OCI-LY1 (cell line): Measurements from ENCODE around the gene MAPK1.
"Not testable (repeated sequence)": the region's sequence is repeated elsewhere in the genome, so short reads cannot be mapped to it uniquely, and the experiment has no call there.

ENCODE experiments used
- H2AFZ ChIP-seq: fragments of 200-600 bp; sonication (generic), shearing (Covaris generic); 2 replicates; pipeline ENCODE4 v1.6.0; 2014; ENCODE audit warnings: antibody characterized with exemption, mild to moderate bottlenecking, low read length
- H3F3A ChIP-seq: fragments of 200-600 bp; sonication (generic), shearing (Covaris generic); 2 replicates; pipeline ENCODE4 v1.6.0; 2014; ENCODE audit warnings: mild to moderate bottlenecking, antibody characterized with exemption, low read length, moderate library complexity; ENCODE audit not compliant: insufficient read depth
- H3K27ac ChIP-seq: fragments of 200-600 bp; sonication (generic); 2 replicates; pipeline ENCODE4 v1.5.1; 2014; ENCODE audit warnings: low read length, mixed run types, mild to moderate bottlenecking, low read depth; ENCODE audit not compliant: poor library complexity, severe bottlenecking
- H3K27me3 ChIP-seq: fragments of 200-600 bp; sonication (generic); 2 replicates; pipeline ENCODE4 v1.6.0; 2014; ENCODE audit warnings: antibody characterized with exemption, mild to moderate bottlenecking, low read length, moderate library complexity; ENCODE audit not compliant: insufficient read depth
- H3K36me3 ChIP-seq: fragments of 200-600 bp; sonication (generic); 2 replicates; pipeline ENCODE4 v1.6.1; 2014; ENCODE audit warnings: mild to moderate bottlenecking, antibody characterized with exemption, low read length, moderate library complexity, mixed read lengths; ENCODE audit not compliant: insufficient read depth
- H3K4me1 ChIP-seq: fragments of 200-600 bp; sonication (generic); 2 replicates; pipeline ENCODE4 v1.5.1; 2014; ENCODE audit warnings: mild to moderate bottlenecking, low read length, moderate library complexity; ENCODE audit not compliant: insufficient read depth, severe bottlenecking
- H3K4me2 ChIP-seq: fragments of 200-600 bp; sonication (generic), shearing (Covaris generic); 2 replicates; pipeline ENCODE4 v1.6.1; 2014; ENCODE audit warnings: low read length
- H3K4me3 ChIP-seq: fragments of 200-600 bp; sonication (generic); 2 replicates; pipeline ENCODE4 v1.5.1; 2014; ENCODE audit warnings: low read length, low read depth, mild to moderate bottlenecking, mixed read lengths; ENCODE audit not compliant: poor library complexity, severe bottlenecking
- H3K79me2 ChIP-seq: fragments of 200-600 bp; shearing (Covaris generic); 2 replicates; pipeline ENCODE4 v1.6.1; 2016; ENCODE audit warnings: mixed run types, low read length, mixed read lengths; ENCODE audit not compliant: insufficient read depth
- H3K9ac ChIP-seq: fragments of 200-600 bp; sonication (generic), shearing (Covaris generic); 2 replicates; pipeline ENCODE4 v1.6.1; 2014; ENCODE audit warnings: mild to moderate bottlenecking, low read length, mixed read lengths
- H3K9me2 ChIP-seq: fragments of 200-600 bp; sonication (generic), shearing (Covaris generic); 2 replicates; pipeline ENCODE4 v1.6.1; 2014; ENCODE audit warnings: low read depth, mild to moderate bottlenecking, low read length, mixed read lengths
- H3K9me3 ChIP-seq: fragments of 200-600 bp; shearing (Covaris generic); 2 replicates; pipeline ENCODE4 v1.6.1; 2014; ENCODE audit warnings: low read length, mixed read lengths
- H4K20me1 ChIP-seq: fragments of 200-600 bp; sonication (generic), shearing (Covaris generic); 2 replicates; pipeline ENCODE4 v1.6.0; 2016; ENCODE audit warnings: mild to moderate bottlenecking, low read length; ENCODE audit not compliant: insufficient read depth
- EZH2 ChIP-seq: fragments of 200-600 bp; sonication (generic), shearing (Covaris generic); IDR thresholded peaks from 2 replicates; pipeline ENCODE4 v1.8.0; 2017; ENCODE audit warnings: borderline replicate concordance, mixed run types, mild to moderate bottlenecking, antibody characterized with exemption, low read length, moderate library complexity, mixed read lengths
- TF ChIP-seq, protein P1 (sequence below): fragments of 200-600 bp; sonication (generic), shearing (Covaris generic); IDR thresholded peaks from 2 replicates; pipeline ENCODE4 v1.5.1; 2017; ENCODE audit warnings: mild to moderate bottlenecking, antibody characterized with exemption, low read length, moderate library complexity, mixed read lengths

The MAPK1 gene

DNA sequence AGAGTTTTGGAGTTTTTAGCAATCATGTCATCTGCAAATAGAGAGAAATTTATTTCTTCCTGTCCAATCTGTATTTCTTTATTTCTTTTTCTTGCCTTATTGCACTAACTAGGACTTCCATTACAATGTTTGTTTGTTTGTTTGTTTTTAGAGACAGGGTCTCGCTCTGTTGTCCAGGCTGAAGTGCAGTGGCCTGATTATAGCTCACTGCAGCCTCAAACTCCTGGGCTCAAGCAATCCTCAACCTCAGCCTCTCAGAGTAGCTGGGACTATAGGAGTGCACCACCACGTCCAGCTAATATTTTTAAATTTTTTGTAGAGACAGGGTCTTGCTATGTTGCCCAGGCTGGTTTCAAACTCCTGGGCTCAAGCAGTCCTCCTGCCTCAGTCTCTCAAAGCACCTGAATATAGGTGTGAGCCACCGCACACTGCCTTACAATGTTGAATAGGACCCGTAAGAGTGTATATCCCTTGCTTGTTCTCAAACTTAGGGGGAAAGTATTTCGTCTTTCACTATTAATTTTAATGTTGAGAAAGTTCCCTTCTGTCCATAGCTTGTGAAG is 29.6 kb upstream of the MAPK1 start:
- H3K4me3 ChIP-seq: no peak overlapping the region
- H3F3A ChIP-seq: no peaks in the 10 kb centered on the region
- no peaks in the 10 kb centered on the region for H3K4me1 ChIP-seq
- H3K27me3 ChIP-seq: no peaks in the 10 kb centered on the region; the same call in 1 of the 2 replicates
- H3K9me2 ChIP-seq: no peaks in the 10 kb centered on the region
- H3K27ac ChIP-seq: no peak overlapping the region
- H3K9ac ChIP-seq: no peak overlapping the region
- TF ChIP-seq EZH2: no peak
- H2AFZ ChIP-seq: no peak overlapping the region
- no peaks in the 10 kb centered on the region; the same call in 1 of the 2 replicates for H3K36me3 ChIP-seq
- H3K79me2 ChIP-seq: no peaks in the 10 kb centered on the region
- no peak overlapping the region for H3K4me2 ChIP-seq
- no peaks in the 10 kb centered on the region for H4K20me1 ChIP-seq
- no peaks in the 10 kb centered on the region for H3K9me3 ChIP-seq

- H3K36me3 ChIP-seq, H3K9me2 ChIP-seq, H3K9me3 ChIP-seq, H3K4me2 ChIP-seq, H3K27ac ChIP-seq, H3K9ac ChIP-seq, H3K4me1 ChIP-seq, H4K20me1 ChIP-seq, H3K4me3 ChIP-seq, H3K27me3 ChIP-seq, H3F3A ChIP-seq, H3K79me2 ChIP-seq, H2AFZ ChIP-seq: not testable (repeated sequence)
These were observed 28.8 kb upstream of the MAPK1 start for GRCh38 chr22:21896275-21896674.

DNA sequence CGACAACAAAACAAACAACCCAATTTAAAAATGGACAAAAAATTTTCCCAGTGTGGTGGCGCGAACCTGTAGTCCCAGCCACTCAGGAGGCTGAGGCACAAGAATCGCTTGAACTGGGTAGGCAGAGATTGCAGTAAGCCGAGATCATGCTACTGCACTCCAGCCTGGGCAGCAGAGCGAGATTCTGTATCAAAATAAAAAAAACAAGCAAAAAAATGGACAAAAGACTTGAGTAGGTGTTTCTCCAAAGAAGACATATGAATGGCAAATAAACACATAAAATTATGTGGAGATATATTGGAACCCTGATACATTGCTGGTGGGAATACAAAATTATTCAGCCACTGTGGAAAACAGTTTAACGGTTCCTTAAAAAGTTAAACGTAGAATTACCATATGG is 27.4 kb upstream of the MAPK1 start:
- Histone ChIP-seq H3K79me2 (no peaks in the 10 kb centered on the region), H3K9ac (no peak overlapping the region), H3K4me3 (no peak overlapping the region), H3K9me3 (no peaks in the 10 kb centered on the region), H4K20me1 (no peaks in the 10 kb centered on the region), H3F3A (no peaks in the 10 kb centered on the region), H3K36me3 (no peaks in the 10 kb centered on the region; the same call in 1 of the 2 replicates), H3K4me1 (no peaks in the 10 kb centered on the region), H2AFZ (no peak overlapping the region), H3K4me2 (no peak overlapping the region), H3K9me2 (no peaks in the 10 kb centered on the region), H3K27me3 (no peaks in the 10 kb centered on the region), H3K27ac (no peak overlapping the region)
- TF ChIP-seq, protein P1, sequence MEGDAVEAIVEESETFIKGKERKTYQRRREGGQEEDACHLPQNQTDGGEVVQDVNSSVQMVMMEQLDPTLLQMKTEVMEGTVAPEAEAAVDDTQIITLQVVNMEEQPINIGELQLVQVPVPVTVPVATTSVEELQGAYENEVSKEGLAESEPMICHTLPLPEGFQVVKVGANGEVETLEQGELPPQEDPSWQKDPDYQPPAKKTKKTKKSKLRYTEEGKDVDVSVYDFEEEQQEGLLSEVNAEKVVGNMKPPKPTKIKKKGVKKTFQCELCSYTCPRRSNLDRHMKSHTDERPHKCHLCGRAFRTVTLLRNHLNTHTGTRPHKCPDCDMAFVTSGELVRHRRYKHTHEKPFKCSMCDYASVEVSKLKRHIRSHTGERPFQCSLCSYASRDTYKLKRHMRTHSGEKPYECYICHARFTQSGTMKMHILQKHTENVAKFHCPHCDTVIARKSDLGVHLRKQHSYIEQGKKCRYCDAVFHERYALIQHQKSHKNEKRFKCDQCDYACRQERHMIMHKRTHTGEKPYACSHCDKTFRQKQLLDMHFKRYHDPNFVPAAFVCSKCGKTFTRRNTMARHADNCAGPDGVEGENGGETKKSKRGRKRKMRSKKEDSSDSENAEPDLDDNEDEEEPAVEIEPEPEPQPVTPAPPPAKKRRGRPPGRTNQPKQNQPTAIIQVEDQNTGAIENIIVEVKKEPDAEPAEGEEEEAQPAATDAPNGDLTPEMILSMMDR: no peak
- TF ChIP-seq EZH2: no peak

- no peaks in the 10 kb centered on the region for H3K27me3 ChIP-seq
- H3K4me1 ChIP-seq: no peaks in the 10 kb centered on the region
- no peak overlapping the region for H2AFZ ChIP-seq
- no peak overlapping the region for H3K4me3 ChIP-seq
- no peak for TF ChIP-seq EZH2
- TF ChIP-seq, protein P1: no peak
- no peaks in the 10 kb centered on the region for H3K9me3 ChIP-seq
- H3K9me2 ChIP-seq: no peaks in the 10 kb centered on the region
- no peaks in the 10 kb centered on the region for H4K20me1 ChIP-seq
- H3K79me2 ChIP-seq: no peaks in the 10 kb centered on the region
- H3F3A ChIP-seq: no peaks in the 10 kb centered on the region
- no peak overlapping the region for H3K9ac ChIP-seq
- no peak overlapping the region for H3K4me2 ChIP-seq
- H3K27ac ChIP-seq: no peak overlapping the region
- H3K36me3 ChIP-seq: no peaks in the 10 kb centered on the region
These were observed 22.0 kb upstream of the MAPK1 start for GRCh38 chr22:21889251-21889990.
